ENCODE results near the gene MYO1D.

MYO1D gene

GRCh38 chr17:32794533-32795246 lies 82.2 kb downstream of the MYO1D start:
- no peak overlapping the region for H3K4me3 ChIP-seq (replicated peaks in 1 of 2; ENCODE audit: low read depth in 2 of 2, low read length in 2 of 2)
- DNase-seq (ENCODE audit: low read depth in 2 of 2), result no peak
- TF ChIP-seq CTCF (IDR thresholded peaks at IDR 0.05; ENCODE audit: low read depth, low read length), result no peak

GRCh38 chr17:32793841-32794240 lies 83.1 kb downstream of the MYO1D start:
- H3K4me3 ChIP-seq (replicated peaks in 1 of 2; ENCODE audit: low read depth in 2 of 2, low read length in 2 of 2), result no peak overlapping the region
- no peak for TF ChIP-seq CTCF (IDR thresholded peaks at IDR 0.05; ENCODE audit: low read depth, low read length)
- no peak for DNase-seq (ENCODE audit: low read depth in 2 of 2)

GRCh38 chr17:32792207-32792606 lies 84.7 kb downstream of the MYO1D start:
- no peak for DNase-seq (ENCODE audit: low read depth in 2 of 2)
- TF ChIP-seq CTCF (IDR thresholded peaks at IDR 0.05; ENCODE audit: low read depth, low read length), result no peak
- no peak overlapping the region for H3K4me3 ChIP-seq (replicated peaks in 1 of 2; ENCODE audit: low read depth in 2 of 2, low read length in 2 of 2)

DNA sequence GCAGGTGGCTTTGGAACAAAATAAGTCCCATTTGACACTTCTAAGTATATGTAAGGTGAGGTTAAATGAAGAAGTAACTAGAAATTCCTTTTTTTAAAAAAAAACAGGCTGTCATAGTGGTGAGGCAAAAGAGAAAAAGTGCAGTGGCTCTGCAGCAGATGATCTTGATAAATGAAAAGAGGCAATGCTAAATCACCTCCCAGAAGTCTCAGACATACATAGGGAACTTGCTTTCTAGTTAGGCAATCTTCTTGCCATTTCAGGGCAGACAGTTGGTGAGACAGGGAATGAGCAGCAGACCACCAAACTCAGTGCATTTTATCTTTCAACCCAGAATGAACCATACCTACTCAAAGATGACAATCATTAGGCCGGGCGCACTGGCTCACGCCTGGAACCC lies 90.8 kb downstream of the MYO1D start:
- DNase-seq (ENCODE audit: low read depth in 2 of 2), result no peak
- TF ChIP-seq CTCF (IDR thresholded peaks at IDR 0.05; ENCODE audit: low read depth, low read length), result no peak
- H3K4me3 ChIP-seq (replicated peaks in 1 of 2; ENCODE audit: low read depth in 2 of 2, low read length in 2 of 2), result no peak overlapping the region

- H3K4me3 ChIP-seq (replicated peaks in 1 of 2; ENCODE audit: low read depth in 2 of 2, low read length in 2 of 2), result no peak overlapping the region
- no peak for TF ChIP-seq CTCF (IDR thresholded peaks at IDR 0.05; ENCODE audit: low read depth, low read length)
- no peak for DNase-seq (ENCODE audit: low read depth in 2 of 2)
These were observed 92.8 kb downstream of the MYO1D start for GRCh38 chr17:32784113-32784512.

- H3K4me3 ChIP-seq (replicated peaks in 1 of 2; ENCODE audit: low read depth in 2 of 2, low read length in 2 of 2), result no peak overlapping the region
- DNase-seq (ENCODE audit: low read depth in 2 of 2), result peak; percentile 77 to 78
- peak; percentile 53 for TF ChIP-seq CTCF (IDR thresholded peaks at IDR 0.05; ENCODE audit: low read depth, low read length)
These were observed 93.3 kb downstream of the MYO1D start for GRCh38 chr17:32783602-32784001.

- DNase-seq (ENCODE audit: low read depth in 2 of 2), result no peak
- TF ChIP-seq CTCF (IDR thresholded peaks at IDR 0.05; ENCODE audit: low read depth, low read length), result no peak
- no peak overlapping the region for H3K4me3 ChIP-seq (replicated peaks in 1 of 2; ENCODE audit: low read depth in 2 of 2, low read length in 2 of 2)
These were observed 96.2 kb downstream of the MYO1D start for GRCh38 chr17:32780721-32781120.
